ENCODE measurements around the gene FERMT3. TPM values are rescaled to one million over a fixed set of nuclear protein-coding genes. Genes with fewer than 3 reads are reported as not detected.

FERMT3 gene
- total and polyA plus RNA-seq, 2 of the 13 experiments (the other 11 are each of a cell fraction or from before 2014, with no cell fraction given), result 0.29 TPM; not detected in 1

DNA sequence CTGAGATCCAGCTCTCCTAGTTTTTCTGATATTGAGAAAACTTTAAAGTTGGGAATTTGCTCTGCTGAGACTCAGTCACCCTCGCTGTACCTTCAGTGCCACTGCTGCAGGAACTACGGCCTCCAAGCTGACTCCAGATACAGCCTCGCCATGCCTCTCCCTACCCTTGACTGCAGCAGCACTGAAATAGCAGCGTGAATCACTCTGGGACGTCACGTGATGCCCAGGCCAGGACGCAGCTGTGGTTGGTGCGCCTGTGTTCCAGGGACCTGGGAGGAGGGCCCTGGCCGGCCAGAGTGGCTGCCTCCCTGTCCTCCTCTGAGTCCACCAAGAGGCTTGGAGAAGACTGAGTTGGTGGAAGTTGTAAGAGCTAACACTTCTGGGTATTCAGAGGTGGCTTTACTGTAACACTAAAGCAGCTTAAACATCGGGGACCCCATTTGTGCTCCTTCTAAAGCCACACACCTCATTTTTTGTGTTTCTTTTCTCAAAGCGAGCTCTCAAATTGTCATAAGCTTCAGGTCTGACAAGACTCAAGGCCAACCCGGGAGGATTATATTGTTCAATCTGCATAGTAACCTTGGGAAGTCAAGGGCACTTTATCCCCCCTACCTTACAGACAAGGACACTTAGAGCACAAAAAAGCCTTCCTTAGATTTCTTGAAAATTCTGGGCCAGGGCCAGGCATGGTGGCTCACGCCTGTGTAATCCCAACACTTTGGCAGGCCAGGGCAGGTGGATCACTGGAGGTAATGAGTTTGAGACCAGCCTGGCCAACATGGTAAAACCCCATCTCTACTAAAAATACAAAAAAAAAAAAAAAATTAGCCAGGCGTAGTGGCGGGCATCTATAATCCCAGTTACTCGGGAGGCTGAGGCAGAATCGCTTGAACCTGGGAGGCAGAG is 24.8 kb upstream of the FERMT3 start (continued):
- TF ChIP-seq, protein P1, sequence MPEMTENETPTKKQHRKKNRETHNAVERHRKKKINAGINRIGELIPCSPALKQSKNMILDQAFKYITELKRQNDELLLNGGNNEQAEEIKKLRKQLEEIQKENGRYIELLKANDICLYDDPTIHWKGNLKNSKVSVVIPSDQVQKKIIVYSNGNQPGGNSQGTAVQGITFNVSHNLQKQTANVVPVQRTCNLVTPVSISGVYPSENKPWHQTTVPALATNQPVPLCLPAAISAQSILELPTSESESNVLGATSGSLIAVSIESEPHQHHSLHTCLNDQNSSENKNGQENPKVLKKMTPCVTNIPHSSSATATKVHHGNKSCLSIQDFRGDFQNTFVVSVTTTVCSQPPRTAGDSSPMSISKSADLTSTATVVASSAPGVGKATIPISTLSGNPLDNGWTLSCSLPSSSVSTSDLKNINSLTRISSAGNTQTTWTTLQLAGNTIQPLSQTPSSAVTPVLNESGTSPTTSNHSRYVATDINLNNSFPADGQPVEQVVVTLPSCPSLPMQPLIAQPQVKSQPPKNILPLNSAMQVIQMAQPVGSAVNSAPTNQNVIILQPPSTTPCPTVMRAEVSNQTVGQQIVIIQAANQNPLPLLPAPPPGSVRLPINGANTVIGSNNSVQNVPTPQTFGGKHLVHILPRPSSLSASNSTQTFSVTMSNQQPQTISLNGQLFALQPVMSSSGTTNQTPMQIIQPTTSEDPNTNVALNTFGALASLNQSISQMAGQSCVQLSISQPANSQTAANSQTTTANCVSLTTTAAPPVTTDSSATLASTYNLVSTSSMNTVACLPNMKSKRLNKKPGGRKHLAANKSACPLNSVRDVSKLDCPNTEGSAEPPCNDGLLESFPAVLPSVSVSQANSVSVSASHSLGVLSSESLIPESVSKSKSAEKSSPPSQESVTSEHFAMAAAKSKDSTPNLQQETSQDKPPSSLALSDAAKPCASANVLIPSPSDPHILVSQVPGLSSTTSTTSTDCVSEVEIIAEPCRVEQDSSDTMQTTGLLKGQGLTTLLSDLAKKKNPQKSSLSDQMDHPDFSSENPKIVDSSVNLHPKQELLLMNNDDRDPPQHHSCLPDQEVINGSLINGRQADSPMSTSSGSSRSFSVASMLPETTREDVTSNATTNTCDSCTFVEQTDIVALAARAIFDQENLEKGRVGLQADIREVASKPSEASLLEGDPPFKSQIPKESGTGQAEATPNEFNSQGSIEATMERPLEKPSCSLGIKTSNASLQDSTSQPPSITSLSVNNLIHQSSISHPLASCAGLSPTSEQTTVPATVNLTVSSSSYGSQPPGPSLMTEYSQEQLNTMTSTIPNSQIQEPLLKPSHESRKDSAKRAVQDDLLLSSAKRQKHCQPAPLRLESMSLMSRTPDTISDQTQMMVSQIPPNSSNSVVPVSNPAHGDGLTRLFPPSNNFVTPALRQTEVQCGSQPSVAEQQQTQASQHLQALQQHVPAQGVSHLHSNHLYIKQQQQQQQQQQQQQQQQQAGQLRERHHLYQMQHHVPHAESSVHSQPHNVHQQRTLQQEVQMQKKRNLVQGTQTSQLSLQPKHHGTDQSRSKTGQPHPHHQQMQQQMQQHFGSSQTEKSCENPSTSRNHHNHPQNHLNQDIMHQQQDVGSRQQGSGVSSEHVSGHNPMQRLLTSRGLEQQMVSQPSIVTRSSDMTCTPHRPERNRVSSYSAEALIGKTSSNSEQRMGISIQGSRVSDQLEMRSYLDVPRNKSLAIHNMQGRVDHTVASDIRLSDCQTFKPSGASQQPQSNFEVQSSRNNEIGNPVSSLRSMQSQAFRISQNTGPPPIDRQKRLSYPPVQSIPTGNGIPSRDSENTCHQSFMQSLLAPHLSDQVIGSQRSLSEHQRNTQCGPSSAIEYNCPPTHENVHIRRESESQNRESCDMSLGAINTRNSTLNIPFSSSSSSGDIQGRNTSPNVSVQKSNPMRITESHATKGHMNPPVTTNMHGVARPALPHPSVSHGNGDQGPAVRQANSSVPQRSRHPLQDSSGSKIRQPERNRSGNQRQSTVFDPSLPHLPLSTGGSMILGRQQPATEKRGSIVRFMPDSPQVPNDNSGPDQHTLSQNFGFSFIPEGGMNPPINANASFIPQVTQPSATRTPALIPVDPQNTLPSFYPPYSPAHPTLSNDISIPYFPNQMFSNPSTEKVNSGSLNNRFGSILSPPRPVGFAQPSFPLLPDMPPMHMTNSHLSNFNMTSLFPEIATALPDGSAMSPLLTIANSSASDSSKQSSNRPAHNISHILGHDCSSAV (CRISPR knock-in tag; IDR thresholded peaks at IDR 0.05; ENCODE audit: borderline replicate concordance), result no peak
- TF ChIP-seq, protein P2, sequence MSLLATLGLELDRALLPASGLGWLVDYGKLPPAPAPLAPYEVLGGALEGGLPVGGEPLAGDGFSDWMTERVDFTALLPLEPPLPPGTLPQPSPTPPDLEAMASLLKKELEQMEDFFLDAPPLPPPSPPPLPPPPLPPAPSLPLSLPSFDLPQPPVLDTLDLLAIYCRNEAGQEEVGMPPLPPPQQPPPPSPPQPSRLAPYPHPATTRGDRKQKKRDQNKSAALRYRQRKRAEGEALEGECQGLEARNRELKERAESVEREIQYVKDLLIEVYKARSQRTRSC (CRISPR knock-in tag; IDR thresholded peaks at IDR 0.05; ENCODE audit: low read depth), result no peak
- peak; percentile 51; the same call in 1 of the 2 replicates for TF ChIP-seq ZSCAN21 (CRISPR knock-in tag; IDR thresholded peaks at IDR 0.05; ENCODE audit: borderline replicate concordance)
- no peak for TF ChIP-seq HHEX (CRISPR knock-in tag; IDR thresholded peaks at IDR 0.05)
- TF ChIP-seq PPARG (CRISPR knock-in tag; conservative IDR thresholded peaks at IDR 0.05), result no peak
- TF ChIP-seq, protein P3, sequence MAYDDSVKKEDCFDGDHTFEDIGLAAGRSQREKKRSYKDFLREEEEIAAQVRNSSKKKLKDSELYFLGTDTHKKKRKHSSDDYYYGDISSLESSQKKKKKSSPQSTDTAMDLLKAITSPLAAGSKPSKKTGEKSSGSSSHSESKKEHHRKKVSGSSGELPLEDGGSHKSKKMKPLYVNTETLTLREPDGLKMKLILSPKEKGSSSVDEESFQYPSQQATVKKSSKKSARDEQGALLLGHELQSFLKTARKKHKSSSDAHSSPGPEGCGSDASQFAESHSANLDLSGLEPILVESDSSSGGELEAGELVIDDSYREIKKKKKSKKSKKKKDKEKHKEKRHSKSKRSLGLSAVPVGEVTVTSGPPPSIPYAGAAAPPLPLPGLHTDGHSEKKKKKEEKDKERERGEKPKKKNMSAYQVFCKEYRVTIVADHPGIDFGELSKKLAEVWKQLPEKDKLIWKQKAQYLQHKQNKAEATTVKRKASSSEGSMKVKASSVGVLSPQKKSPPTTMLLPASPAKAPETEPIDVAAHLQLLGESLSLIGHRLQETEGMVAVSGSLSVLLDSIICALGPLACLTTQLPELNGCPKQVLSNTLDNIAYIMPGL (CRISPR knock-in tag; IDR thresholded peaks at IDR 0.05; ENCODE audit: borderline replicate concordance in 1 of 2, low read depth in 1 of 2), result no peak
- no peak for TF ChIP-seq NFIB (CRISPR knock-in tag; IDR thresholded peaks at IDR 0.05; ENCODE audit: borderline replicate concordance)
- TF ChIP-seq ARID2 (CRISPR knock-in tag; IDR thresholded peaks at IDR 0.05; ENCODE audit: borderline replicate concordance), result no peak
- TF ChIP-seq, protein P4, sequence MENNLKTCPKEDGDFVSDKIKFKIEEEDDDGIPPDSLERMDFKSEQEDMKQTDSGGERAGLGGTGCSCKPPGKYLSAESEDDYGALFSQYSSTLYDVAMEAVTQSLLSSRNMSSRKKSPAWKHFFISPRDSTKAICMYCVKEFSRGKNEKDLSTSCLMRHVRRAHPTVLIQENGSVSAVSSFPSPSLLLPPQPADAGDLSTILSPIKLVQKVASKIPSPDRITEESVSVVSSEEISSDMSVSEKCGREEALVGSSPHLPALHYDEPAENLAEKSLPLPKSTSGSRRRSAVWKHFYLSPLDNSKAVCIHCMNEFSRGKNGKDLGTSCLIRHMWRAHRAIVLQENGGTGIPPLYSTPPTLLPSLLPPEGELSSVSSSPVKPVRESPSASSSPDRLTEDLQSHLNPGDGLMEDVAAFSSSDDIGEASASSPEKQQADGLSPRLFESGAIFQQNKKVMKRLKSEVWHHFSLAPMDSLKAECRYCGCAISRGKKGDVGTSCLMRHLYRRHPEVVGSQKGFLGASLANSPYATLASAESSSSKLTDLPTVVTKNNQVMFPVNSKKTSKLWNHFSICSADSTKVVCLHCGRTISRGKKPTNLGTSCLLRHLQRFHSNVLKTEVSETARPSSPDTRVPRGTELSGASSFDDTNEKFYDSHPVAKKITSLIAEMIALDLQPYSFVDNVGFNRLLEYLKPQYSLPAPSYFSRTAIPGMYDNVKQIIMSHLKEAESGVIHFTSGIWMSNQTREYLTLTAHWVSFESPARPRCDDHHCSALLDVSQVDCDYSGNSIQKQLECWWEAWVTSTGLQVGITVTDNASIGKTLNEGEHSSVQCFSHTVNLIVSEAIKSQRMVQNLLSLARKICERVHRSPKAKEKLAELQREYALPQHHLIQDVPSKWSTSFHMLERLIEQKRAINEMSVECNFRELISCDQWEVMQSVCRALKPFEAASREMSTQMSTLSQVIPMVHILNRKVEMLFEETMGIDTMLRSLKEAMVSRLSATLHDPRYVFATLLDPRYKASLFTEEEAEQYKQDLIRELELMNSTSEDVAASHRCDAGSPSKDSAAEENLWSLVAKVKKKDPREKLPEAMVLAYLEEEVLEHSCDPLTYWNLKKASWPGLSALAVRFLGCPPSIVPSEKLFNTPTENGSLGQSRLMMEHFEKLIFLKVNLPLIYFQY (CRISPR knock-in tag; IDR thresholded peaks at IDR 0.05; ENCODE audit: borderline replicate concordance), result no peak
- TF ChIP-seq SIN3B (IDR thresholded peaks at IDR 0.05; ENCODE audit: low read length), result no peak
- TF ChIP-seq ZNF207 (IDR thresholded peaks at IDR 0.05; ENCODE audit: borderline replicate concordance), result no peak
- no peak for TF ChIP-seq GZF1 (CRISPR knock-in tag; IDR thresholded peaks at IDR 0.05)
- TF ChIP-seq KAT8 (CRISPR knock-in tag; IDR thresholded peaks at IDR 0.05), result 0 out of 2 replicates have a peak, but pooled peaks have one; percentile 32
